GM21825 (cell line): ENCODE data around the gene HBQ1.
"Not testable (repeated sequence)": the region's sequence is repeated elsewhere in the genome, so short reads cannot be mapped to it uniquely, and the experiment has no call there.

Source experiments
- ATAC-seq: cut with Tn5 transposase; IDR thresholded peaks from one replicate; pipeline ENCODE4 v1.9.1; 2021; ENCODE audit warnings: mild to moderate bottlenecking, moderate library complexity; ENCODE audit not compliant: unreplicated experiment

The HBQ1 gene

GRCh38 chr16:180101-180675, at the start of gene HBQ1:
HBQ1 (plus strand) TSS chr16:180459; CDS start chr16:180487, 28 bp downstream.
- no peak for ATAC-seq

GRCh38 chr16:130533-131173, 49.6 kb upstream of the HBQ1 start:
- ATAC-seq, result no peak

- ATAC-seq, result no peak
Observed at GRCh38 chr16:132120-132519, 48.1 kb upstream of the HBQ1 start.

- ATAC-seq, result no peak
Observed at GRCh38 chr16:133716-134115, 46.5 kb upstream of the HBQ1 start.

GRCh38 chr16:138049-138417, 42.2 kb upstream of the HBQ1 start:
- ATAC-seq, result no peak

- ATAC-seq, result no peak
Observed at GRCh38 chr16:140175-140857, 39.9 kb upstream of the HBQ1 start.

- ATAC-seq, result no peak
Observed at GRCh38 chr16:142405-142967, 37.8 kb upstream of the HBQ1 start.

GRCh38 chr16:143047-143446, 37.2 kb upstream of the HBQ1 start:
- ATAC-seq, result no peak

GRCh38 chr16:143456-143855, 36.8 kb upstream of the HBQ1 start:
- no peak for ATAC-seq

GRCh38 chr16:144797-145252, 35.4 kb upstream of the HBQ1 start:
- ATAC-seq, result no peak

GRCh38 chr16:146646-147045, 33.6 kb upstream of the HBQ1 start:
- no peak for ATAC-seq

- no peak for ATAC-seq
Observed at GRCh38 chr16:149024-149660, 31.1 kb upstream of the HBQ1 start.

- ATAC-seq, result no peak
Observed at GRCh38 chr16:152141-153128, 27.8 kb upstream of the HBQ1 start, which contains the start of gene HBZ. HBZ (plus strand) TSS chr16:152644; CDS start chr16:152910, 266 bp downstream.

GRCh38 chr16:153129-153521, 27.1 kb upstream of the HBQ1 start:
- not testable (repeated sequence) for ATAC-seq

- ATAC-seq, result not testable (repeated sequence)
Observed at GRCh38 chr16:153550-154216, 26.6 kb upstream of the HBQ1 start.

- ATAC-seq, result no peak
Observed at GRCh38 chr16:154217-155030, 25.8 kb upstream of the HBQ1 start.

GRCh38 chr16:155031-155398, 25.2 kb upstream of the HBQ1 start:
- ATAC-seq, result no peak

GRCh38 chr16:159136-159849, 21.0 kb upstream of the HBQ1 start:
- ATAC-seq, result no peak
